Esophagus squamous epithelium (tissue), 5 donors: ENCODE data around the gene ADCYAP1R1. TPM values are rescaled to one million over a fixed set of nuclear protein-coding genes. Genes with fewer than 3 reads are reported as not detected.

Source experiments
- DNase-seq: peaks from one replicate; lab custom pipeline; 2025; lab: John Stamatoyannopoulos, UW
- H3K27ac ChIP-seq, 4 donors: fragments of 200-600 bp; sonication (generic); one replicate each; pipeline ENCODE4 v1.5.1; 2016 to 2019; ENCODE audit warnings: mild to moderate bottlenecking in 1 of 4
- H3K27me3 ChIP-seq, 4 donors: fragments of 200-600 bp; sonication (generic); 1 replicate in 3 of 4; 2 replicates in 1 of 4; pipeline versions ENCODE4 v1.5.1 to v1.6.0; 2017 to 2021; ENCODE audit warnings: antibody characterized with exemption in 1 of 4
- H3K36me3 ChIP-seq, 3 donors: fragments of 200-600 bp; sonication (generic); one replicate each; pipeline ENCODE4 v1.5.1; 2016 to 2019
- H3K4me1 ChIP-seq, 3 donors: fragments of 200-600 bp; sonication (generic); one replicate each; pipeline ENCODE4 v1.5.1; 2017 to 2019
- H3K4me3 ChIP-seq, 4 donors: fragments of 200-600 bp; sonication (generic); 1 replicate in 3 of 4; 2 replicates in 1 of 4; pipeline ENCODE4 v1.5.1; 2016 to 2019; ENCODE audit warnings: mild to moderate bottlenecking in 2 of 4, moderate library complexity in 1 of 4
- H3K9me3 ChIP-seq, 3 donors: fragments of 200-600 bp; sonication (generic); one replicate each; pipeline ENCODE4 v1.5.1; 2016 to 2019
- CTCF ChIP-seq, 6 experiments: fragments of 450-650 bp in 4 of 6; fragments of 200-600 bp in 2 of 6; sonication (generic) in 2 of 6; IDR thresholded peaks; one replicate each; pipeline ENCODE4 v1.5.1; 2016 to 2019; ENCODE audit warnings: antibody characterized with exemption in 6 of 6, mild to moderate bottlenecking in 4 of 6, moderate library complexity in 4 of 6
- POLR2A ChIP-seq, 4 donors: fragments of 450-650 bp; IDR thresholded peaks; one replicate each; pipeline ENCODE4 v1.6.1; 2017; ENCODE audit warnings: antibody characterized with exemption in 4 of 4, mild to moderate bottlenecking in 4 of 4, moderate library complexity in 3 of 4
- WGBS, 2 donors: methylation state at CpG; one replicate each; pipeline ENCODE4 v1.1.5; 2018; 5-methylcytosine and 5-hydroxymethylcytosine counted together
- intact Hi-C: fragments of 100-400 bp; cut with DNase I; formaldehyde crosslinking; loops from one replicate; pipeline ENCODE4 v1.15.0; 2022
- total RNA-seq, 4 donors: library from RNA; depleted of rRNA; stranded (reverse); fragments of >200 nt; gene quantifications; one replicate each; pipeline ENCODE4 v1.1.0, GENCODE V29; 2016
- donor health status: DM: yes; HTN: yes; CAD: no.

Gene ADCYAP1R1
- total RNA-seq, 4 donors from 2014 or later = 0.15 to 10.5 (median 0.20) TPM

GRCh38 chr7:31095286-31096197 lies 43.4 kb downstream of the ADCYAP1R1 start:
- intact Hi-C loops = no loop called here

GRCh38 chr7:31096198-31096876 lies 44.2 kb downstream of the ADCYAP1R1 start:
- Histone ChIP-seq H3K36me3 (no peaks in the 10 kb centered on the region), H3K4me3 (no peak overlapping the region), H3K4me1 (no peaks in the 10 kb centered on the region), H3K9me3 (no peaks in the 10 kb centered on the region), H3K27me3 (peaks cover 0 to 35% (median 0%) of the 10 kb centered on the region in 4 donors), H3K27ac (no peak overlapping the region)
- TF ChIP-seq CTCF (IDR thresholded peaks at IDR 0.05) = no peak
- 64 to 83% methylated on average over 2 to 7 of the region's 8 CpGs for WGBS, 2 donors
- no peak for DNase-seq
- intact Hi-C loops = no loop called here

More at GRCh38 chr7:31095286-31096197, 43.4 kb downstream of the ADCYAP1R1 start:
- Histone ChIP-seq H3K4me1 (no peaks in the 10 kb centered on the region), H3K27me3 (peaks cover 0 to 35% (median 0%) of the 10 kb centered on the region in 4 donors), H3K4me3 (no peak overlapping the region), H3K9me3 (no peaks in the 10 kb centered on the region), H3K27ac (no peak overlapping the region), H3K36me3 (no peaks in the 10 kb centered on the region)
- WGBS, 2 donors = 85 to 87% methylated on average over 7 to 9 of the region's 15 CpGs
- TF ChIP-seq CTCF (IDR thresholded peaks at IDR 0.05) = no peak
- TF ChIP-seq POLR2A (IDR thresholded peaks at IDR 0.05) = no peak
- DNase-seq = no peak

DNA sequence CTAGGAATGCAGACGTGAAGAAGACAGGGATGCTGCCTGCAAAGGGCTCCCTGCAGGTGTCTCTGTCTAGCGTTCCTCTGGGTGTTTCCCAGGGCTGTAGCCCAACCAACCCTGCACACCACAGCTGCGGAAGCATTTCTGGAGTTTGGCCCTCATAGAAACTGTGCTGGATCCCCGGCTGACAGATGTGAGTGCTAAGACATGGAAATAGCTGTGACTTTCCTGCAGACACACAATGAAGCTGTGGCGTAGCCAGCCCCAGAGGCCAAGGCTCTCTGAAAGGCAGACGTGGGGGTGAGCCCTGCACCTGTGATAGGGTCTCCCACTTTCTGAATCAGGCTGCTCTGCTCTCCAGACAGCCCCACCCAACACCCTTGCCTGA lies 44.8 kb downstream of the ADCYAP1R1 start:
- H3K36me3 ChIP-seq = no peaks in the 10 kb centered on the region
- 65 to 78% methylated on average over 2 to 6 of the region's 6 CpGs for WGBS, 2 donors
- no peaks in the 10 kb centered on the region for H3K4me1 ChIP-seq

GRCh38 chr7:31098642-31099360 lies 46.7 kb downstream of the ADCYAP1R1 start:
- no peaks in the 10 kb centered on the region for H3K4me1 ChIP-seq
- intact Hi-C loops = no loop called here

More for the DNA sequence above, 44.8 kb downstream of the ADCYAP1R1 start:
- Histone ChIP-seq H3K27me3 (peaks cover 0 to 35% (median 0%) of the 10 kb centered on the region in 4 donors), H3K9me3 (no peaks in the 10 kb centered on the region), H3K4me3 (no peak overlapping the region), H3K27ac (no peak overlapping the region)
- TF ChIP-seq CTCF (IDR thresholded peaks at IDR 0.05) = no peak
- TF ChIP-seq POLR2A (IDR thresholded peaks at IDR 0.05) = no peak
- no peak for DNase-seq
- intact Hi-C loops = no loop called here

More at GRCh38 chr7:31098642-31099360, 46.7 kb downstream of the ADCYAP1R1 start:
- Histone ChIP-seq H3K4me3 (no peak overlapping the region), H3K9me3 (no peaks in the 10 kb centered on the region), H3K27ac (no peak overlapping the region), H3K36me3 (no peaks in the 10 kb centered on the region), H3K27me3 (peaks cover 0 to 24% (median 0%) of the 10 kb centered on the region in 4 donors)
- 49 to 83% methylated on average over 1 to 3 of the region's 5 CpGs for WGBS, 2 donors
- TF ChIP-seq POLR2A (IDR thresholded peaks at IDR 0.05) (no peak), CTCF (IDR thresholded peaks at IDR 0.05) (no peak)
- DNase-seq = no peak
